ENCODE measurements around the gene JMJD1C.
"Not testable (repeated sequence)": the region's sequence is repeated elsewhere in the genome, so short reads cannot be mapped to it uniquely, and the experiment has no call there.

JMJD1C gene

GRCh38 chr10:63252095-63252762, 213.5 kb downstream of the JMJD1C start:
- no peak for FAIRE-seq

- no peak for FAIRE-seq
These were observed 215.7 kb downstream of the JMJD1C start for GRCh38 chr10:63250032-63250431.

- FAIRE-seq, result no peak
These were observed 218.0 kb downstream of the JMJD1C start for GRCh38 chr10:63247771-63248170.

- no peak for FAIRE-seq
These were observed 219.4 kb downstream of the JMJD1C start for GRCh38 chr10:63246356-63246755.

GRCh38 chr10:63241841-63242281, 223.9 kb downstream of the JMJD1C start:
- FAIRE-seq, result no peak

GRCh38 chr10:63240807-63241206, 225.0 kb downstream of the JMJD1C start:
- no peak for FAIRE-seq

- no peak for FAIRE-seq
These were observed 227.3 kb downstream of the JMJD1C start for GRCh38 chr10:63238501-63238900.

GRCh38 chr10:63237396-63237795, 228.4 kb downstream of the JMJD1C start:
- no peak for FAIRE-seq

- no peak for FAIRE-seq
These were observed 229.5 kb downstream of the JMJD1C start for GRCh38 chr10:63236113-63236935.

- FAIRE-seq, result not testable (repeated sequence)
These were observed 230.6 kb downstream of the JMJD1C start for GRCh38 chr10:63235136-63235535.

GRCh38 chr10:63229161-63229560, 236.6 kb downstream of the JMJD1C start:
- no peak for FAIRE-seq

GRCh38 chr10:63228237-63228636, 237.5 kb downstream of the JMJD1C start:
- FAIRE-seq, result no peak

GRCh38 chr10:63227207-63227895, 238.4 kb downstream of the JMJD1C start:
- FAIRE-seq, result no peak

- FAIRE-seq, result no peak
These were observed 241.5 kb downstream of the JMJD1C start for GRCh38 chr10:63224241-63224640.

- no peak for FAIRE-seq
These were observed 243.8 kb downstream of the JMJD1C start for GRCh38 chr10:63221950-63222349.

- FAIRE-seq, result no peak
These were observed 246.0 kb downstream of the JMJD1C start for GRCh38 chr10:63219749-63220148.

- FAIRE-seq, result peak; percentile 86
These were observed 248.6 kb downstream of the JMJD1C start for GRCh38 chr10:63217120-63217605.

GRCh38 chr10:63214571-63214970, 251.2 kb downstream of the JMJD1C start:
- no peak for FAIRE-seq

GRCh38 chr10:63213489-63213888, 252.3 kb downstream of the JMJD1C start:
- FAIRE-seq, result no peak

GRCh38 chr10:63210611-63211196, 255.1 kb downstream of the JMJD1C start:
- FAIRE-seq, result no peak

- FAIRE-seq, result no peak
These were observed 256.1 kb downstream of the JMJD1C start for GRCh38 chr10:63209705-63210104.

GRCh38 chr10:63208986-63209385, 256.8 kb downstream of the JMJD1C start:
- no peak for FAIRE-seq

Measured in TTC549 (cell line).